SHP77 (cell line): ENCODE results near the gene XPR1.
A peak's percentile ranks its signal among the peaks of the same experiment; 100 is the strongest.
"Not testable (repeated sequence)": the region's sequence is repeated elsewhere in the genome, so short reads cannot be mapped to it uniquely, and the experiment has no call there.

Source experiments
- DNase-seq, 2 experiments: peaks; one replicate each; lab custom pipeline; 2025; lab: John Stamatoyannopoulos, UW

The XPR1 gene

DNA sequence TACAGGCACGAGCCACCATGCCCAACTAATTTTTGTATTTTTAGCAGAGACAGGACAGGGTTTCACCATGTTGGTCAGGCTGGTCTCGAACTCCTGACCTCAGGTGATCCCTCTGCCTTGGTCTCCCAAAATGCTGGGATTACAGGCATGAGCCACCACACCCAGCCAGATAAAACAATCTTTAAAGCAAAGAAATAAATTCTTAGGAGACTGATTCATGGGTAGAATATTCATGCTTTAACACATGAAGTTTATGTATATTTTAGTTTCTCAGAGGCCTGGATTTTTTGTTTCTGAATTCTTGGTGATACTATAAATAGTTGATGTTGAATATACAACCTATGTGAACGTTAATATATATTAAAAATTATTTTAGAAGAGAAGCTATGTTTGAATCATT is 153.5 kb downstream of the XPR1 start:
- DNase-seq, result no peak

DNA sequence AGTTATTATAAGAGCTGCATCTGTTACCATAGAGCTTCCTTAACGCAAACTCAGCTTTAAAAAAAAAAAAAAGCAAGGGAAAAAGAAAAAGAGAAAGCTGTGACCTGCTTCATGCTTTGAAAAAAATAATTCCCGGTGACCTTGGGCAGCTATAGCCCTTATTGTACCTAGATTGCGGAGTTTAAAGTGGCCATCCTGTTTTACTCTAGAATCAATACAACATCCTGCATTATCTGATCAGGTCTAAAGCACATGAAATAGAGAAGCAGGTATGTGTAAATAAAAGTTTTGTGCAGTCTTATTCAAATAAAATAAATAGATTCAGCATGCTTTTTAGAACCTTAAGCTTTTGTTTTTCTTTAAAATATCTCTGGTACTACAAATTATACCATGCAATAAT is 154.1 kb downstream of the XPR1 start:
- DNase-seq, result no peak

DNA sequence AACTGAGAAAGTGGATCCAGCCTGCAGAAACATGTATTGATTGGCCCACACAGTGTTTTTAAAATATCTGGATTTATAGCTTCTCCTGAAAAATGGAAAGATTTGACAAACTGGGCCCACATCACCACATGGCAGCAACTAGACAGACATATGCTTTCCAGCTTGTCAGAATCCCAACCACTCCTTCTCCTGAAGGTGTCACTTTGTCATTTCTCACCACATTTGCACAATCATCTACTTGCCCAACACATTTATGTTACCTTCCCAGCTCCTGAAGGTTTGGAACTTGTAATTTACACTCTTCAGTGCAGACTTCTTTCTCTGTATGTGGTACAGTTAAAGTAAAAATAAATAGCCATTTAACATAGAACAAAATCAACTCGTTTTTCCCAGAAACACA is 154.8 kb downstream of the XPR1 start:
- DNase-seq, result no peak

DNA sequence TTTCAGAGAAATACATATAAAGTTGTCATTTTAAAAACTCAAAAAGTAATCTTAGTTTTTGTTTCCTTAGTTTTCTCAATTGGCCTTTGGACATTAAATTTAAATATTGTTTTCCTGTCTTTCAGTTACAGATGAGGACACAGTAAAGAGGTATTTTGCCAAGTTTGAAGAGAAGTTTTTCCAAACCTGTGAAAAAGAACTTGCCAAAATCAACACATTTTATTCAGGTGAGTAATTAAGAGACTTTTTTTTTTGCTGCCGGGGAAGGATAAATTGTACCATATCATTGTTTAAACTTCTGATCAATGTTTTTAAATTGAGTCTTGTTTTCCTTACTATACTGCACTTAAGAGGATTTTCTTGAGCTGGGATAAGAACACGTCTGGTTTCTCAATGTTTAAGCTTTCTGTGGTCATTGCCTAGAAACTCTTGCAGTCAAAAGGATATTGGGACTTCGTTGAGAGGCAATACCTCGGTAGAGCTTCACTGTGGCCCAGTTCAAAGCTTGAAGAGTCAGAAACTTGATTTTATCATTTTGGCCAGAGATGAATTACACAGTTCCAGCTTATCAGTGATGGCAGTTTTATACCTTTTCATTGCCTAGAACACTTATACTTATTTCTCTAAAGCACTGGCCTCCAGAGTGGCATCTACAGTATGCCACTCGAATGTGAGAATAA is 155.9 kb downstream of the XPR1 start:
- DNase-seq, result no peak

DNA sequence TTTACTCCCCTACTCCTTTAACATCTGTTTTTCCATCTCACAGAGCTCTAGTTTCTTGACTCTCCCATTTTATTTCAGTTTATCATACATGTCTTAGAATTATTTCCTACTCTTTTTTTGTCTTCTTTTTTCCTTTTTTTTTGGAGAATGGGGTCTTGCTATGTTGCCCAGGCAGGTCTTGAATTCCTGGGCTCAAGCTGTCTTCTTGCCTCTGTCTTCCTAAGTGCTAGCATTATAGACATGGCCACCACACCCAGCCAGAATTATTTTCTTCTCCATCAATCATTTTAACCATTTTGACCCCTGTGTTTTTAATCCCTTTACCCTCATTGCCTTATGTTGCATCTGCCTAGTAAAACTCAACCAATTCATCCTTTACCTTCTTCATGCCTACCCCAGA is 157.6 kb downstream of the XPR1 start:
- DNase-seq, result no peak

DNA sequence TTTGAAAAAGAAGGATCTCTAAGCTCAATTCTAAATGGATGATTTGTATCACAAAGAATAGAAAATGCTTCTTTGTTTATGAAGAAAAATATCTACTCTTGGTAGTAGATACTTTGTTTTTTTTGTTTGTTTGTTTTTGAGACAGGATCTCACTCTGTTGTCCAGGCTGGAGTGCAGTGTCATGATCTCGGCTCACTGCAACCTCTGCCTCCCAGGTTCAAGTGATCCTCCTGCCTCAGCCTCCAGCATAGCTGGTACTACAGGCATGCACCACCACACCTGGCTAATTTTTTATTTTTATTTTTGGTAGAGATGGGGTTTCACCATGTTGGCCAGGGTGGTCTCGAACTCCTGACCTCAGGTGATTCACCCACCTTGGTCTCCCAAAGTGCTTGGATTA is 159.3 kb downstream of the XPR1 start:
- DNase-seq, result not testable (repeated sequence)

DNA sequence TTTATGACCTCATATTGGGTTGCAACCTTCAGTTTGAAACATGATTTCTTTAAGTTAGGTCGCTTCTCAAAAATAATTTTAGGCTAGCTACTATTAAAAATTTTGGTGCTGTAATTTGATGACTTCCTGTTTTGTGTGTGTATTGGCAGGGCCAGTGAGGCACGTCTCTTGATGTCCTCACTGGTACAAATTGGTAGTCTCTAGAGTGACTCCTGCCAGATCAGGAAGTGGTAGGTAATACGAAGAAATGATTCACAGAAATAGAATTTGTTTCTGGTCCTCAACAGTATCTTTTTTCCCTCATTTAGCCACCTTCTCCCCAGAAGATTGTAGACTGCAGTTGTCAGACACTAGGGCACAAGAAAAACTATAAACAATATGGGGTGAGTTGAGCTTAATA is 160.0 kb downstream of the XPR1 start:
- no peak for DNase-seq

DNA sequence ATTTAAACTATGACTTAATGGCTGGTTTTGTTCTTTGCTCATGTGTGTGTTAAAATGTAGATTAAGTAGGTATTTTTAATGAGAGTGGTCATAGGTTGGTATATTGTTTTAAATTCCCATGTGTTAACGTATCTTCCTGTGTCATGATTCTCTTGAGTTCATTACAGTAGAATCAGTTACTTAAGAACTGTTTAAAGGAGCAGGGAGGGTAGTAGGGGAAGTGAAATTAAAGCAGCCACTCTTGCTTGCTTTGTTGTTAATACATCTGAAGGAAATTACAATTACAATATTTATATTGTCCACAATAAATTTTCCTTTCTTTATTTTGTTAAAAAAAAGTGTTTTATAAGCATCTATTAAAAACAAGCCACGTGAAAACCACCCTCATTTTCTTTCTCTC is 161.6 kb downstream of the XPR1 start:
- no peak for DNase-seq

DNA sequence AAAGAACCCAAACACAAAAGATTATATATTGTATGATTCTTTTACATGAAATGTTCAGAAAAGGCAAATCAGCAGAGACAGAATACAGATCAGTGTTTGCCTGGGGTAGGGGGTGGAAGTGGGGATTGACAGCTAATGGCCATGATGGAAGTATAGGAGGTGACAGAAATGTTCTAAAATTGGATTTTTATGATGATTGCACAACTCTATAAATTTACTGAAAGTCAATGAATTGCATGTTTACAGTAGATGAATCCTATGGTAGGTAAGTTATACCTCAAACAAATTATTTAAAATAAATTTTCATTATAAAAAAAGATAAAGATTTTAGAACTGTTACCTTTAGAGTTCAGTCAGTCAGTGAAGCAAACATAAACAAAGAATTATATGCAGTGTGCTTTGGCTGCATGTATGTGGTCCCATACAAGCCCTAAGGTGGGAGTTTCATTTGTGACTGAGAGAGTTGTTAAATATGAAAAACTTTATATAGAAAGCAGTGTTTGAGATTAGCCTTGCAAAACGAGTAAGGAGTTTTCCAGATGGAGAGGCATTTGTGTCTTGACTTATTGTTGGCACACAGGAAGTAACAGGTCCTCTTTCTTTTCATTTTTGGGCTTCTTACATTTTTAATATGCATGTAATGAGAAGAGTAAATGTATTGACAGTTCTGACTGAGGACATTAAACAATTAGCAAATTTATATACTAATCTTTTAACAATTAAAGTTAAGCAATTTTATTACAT is 165.2 kb downstream of the XPR1 start:
- no peak for DNase-seq

DNA sequence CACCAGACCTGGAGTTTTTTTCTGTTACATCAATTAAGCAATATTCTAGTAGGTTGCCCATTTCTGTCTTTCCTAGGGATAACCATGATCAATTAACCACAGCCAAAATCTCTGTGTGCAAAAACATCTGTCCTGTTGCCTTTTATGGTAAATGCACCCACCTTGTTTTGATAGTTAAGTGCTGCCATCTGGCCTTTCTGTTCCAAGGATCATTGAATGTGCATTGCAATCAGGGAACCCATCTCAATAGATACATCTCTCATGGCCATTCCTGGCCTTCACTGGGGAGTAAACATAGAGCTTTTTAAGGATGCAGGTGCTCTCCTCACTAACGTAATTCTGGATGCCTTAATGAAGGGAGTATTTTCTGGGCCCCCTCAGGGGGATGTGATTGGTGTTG is 169.1 kb downstream of the XPR1 start:
- peak; percentile 7 to 13 for DNase-seq

DNA sequence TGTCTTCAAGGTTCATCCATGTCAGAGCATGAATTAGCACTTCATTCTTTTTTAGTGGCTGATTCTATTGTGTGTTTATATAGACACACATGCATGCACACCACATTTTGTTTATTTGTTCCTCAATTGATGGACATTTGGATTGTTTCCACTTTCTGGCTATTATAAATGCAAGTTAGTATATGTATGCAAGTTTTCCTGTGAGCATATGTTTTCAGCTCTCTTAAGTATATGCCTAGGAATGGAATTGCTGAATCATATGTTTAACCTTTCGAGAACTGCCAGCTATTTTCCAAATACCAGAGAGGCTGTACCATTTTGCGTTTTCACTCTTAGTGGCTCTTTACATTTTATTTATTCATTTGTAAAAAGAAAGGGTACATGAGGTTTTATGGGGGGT is 171.0 kb downstream of the XPR1 start:
- DNase-seq, result no peak

DNA sequence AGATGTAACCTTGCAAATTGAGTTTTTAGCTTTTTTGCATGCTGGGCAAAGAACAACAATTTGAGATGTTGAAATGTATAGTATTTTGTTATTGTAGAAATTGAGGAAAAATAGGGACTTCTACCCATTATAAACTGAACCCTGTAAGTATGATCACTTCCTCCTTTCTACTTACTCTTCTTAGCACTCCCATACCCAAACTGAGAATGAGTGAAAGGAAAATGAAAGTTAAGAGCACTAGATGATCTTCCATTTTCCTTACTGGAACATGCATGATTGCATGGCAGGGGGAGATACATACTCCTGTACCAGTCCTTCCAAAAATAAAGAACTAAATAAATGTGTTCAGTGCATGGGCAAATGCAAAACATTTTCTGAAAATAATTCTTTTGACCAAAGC is 173.5 kb downstream of the XPR1 start:
- DNase-seq, result no peak

DNA sequence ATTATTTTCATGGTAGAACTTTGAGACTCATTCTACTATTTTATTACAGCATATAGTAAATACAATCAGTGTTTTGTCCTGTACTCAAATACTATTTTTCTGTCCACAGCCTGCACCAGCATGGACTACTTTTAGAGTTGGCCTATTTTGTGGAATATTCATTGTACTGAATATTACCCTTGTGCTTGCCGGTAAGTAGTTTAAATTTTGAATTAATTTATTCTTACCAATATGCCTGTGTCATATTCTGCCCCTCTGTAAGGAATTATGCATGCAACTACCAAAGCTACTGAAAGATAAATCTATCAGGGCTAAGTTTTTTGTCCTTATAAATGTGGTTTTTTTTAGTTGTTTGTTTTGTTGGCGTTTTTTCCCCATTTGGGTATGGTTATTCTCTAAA is 179.5 kb downstream of the XPR1 start:
- no peak for DNase-seq

DNA sequence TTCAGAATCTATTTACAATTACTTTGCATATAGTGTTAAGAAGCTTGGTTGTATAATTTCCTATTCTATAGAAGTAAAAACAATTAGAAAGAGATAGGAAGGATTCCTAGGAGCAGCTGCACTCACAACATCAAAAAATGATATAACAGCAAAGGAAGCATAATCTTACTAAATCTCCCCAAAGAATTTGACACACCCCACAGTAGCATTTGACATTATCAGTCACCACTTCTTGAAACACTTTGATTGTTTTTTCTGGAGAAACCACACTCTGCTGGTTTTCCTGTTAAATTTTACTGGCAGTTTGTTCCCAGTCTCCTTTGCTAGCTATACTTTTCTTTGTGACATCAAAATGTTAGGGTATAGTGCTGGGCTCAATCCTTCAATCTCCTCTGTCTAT is 180.1 kb downstream of the XPR1 start:
- no peak for DNase-seq

DNA sequence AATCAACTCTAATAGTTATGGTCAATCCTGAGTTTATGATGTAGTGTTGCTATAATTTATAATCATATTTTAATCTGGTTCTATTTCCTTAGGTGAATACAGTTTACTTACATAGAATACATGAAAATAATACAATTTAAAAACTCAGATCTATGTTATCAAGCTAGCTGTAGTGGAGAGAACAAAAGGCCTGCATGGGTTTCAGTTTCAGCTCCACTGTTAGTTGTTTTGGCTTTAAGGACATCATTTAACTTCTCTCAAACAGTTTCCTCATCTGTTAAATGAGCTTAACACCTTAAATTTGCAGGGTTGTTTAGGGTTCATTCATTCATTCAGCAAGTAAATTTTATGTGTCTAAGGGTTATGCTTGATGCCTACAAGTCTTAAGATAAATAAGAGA is 182.4 kb downstream of the XPR1 start:
- no peak for DNase-seq

DNA sequence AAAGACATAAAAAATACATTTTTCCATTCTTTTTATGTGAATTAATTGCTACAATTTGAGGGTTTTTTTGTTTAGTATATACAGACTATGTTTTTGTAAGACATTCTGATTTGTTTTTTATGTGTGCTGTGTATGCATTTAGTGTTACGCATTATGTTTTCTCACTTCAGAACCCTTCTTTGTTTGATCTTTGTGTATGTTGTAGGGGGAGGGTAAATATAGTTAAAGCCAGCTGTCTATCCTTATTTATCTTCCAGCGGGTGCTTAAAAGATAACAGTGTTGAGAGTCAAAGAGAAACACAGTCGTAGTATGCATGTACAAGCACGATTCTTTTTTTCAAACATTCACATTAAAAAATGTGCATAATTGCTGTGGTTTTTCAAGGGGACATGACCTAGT is 183.4 kb downstream of the XPR1 start:
- DNase-seq, result peak; percentile 4 to 17

DNA sequence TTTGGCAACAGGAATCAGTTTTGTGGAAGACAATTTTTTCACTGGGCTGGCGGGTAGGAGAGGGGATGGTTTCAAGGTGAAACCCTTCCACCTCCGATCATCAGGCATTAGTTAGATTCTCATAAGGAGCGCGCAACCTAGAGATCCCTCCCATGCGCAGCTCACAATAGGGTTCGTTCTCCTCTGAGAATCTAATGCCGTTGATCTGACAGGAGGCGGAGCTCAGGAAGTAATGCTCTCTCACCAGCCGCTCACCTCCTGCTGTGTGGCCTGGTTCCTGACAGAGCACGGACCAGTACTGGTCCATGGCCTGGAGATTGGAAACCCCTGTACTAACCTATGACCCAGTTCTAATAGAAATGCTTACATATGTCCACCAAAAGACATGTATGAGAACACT is 184.3 kb downstream of the XPR1 start:
- no peak for DNase-seq

DNA sequence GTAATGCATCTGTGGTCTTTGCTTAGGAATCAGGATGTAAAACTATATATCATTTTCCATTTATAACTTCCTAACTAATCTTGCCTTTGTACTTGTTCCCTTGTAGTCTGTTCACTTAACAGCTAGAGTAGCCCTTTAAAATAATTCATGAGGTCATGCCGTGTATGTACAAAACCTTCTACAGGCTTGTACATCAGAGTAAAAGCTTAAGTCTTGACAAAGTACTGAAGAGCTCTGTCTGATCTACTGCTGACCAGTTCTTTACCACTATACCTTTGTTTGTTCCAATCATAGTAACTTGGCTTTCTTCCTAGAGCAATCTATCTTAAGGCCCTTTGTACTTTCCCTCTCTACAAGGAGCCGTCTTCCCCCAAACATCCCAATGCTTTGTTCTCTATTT is 190.1 kb downstream of the XPR1 start:
- no peak for DNase-seq

DNA sequence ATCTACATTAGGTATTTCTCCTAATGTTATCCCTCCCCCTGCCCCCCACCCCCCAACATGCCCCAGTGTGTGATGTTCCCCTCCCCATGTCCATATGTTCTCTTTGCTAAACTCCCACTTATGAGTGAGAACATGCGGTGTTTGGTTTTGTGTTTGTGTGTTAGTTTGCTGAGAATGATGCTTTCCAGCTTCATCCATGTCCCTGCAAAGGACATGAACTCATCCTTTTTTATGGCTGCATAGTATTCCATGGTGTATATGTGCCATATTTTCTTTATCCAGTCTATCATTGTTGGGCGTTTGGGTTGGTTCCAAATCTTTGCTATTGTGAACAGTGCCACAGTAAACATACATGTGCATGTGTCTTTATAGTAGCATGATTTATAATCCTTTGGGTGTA is 199.7 kb downstream of the XPR1 start:
- DNase-seq, result not testable (repeated sequence)

DNA sequence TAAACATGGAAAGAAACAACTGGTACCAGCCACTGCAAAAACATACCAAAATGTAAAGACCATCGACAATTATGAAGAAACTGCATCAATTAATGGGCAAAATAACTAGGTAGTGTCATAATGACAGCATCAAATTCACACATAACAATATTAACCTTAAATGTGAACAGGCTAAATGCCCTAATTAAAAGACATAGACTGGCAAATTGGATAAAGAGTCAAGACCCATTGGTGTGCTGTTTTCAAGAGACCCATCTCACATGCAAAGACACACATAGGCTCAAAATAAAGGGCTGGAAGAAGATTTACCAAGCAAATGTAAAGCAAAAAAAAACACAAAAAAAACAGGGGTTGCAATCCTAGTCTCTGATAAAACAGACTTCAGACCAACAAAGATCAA is 201.4 kb downstream of the XPR1 start:
- DNase-seq, result not testable (repeated sequence)

DNA sequence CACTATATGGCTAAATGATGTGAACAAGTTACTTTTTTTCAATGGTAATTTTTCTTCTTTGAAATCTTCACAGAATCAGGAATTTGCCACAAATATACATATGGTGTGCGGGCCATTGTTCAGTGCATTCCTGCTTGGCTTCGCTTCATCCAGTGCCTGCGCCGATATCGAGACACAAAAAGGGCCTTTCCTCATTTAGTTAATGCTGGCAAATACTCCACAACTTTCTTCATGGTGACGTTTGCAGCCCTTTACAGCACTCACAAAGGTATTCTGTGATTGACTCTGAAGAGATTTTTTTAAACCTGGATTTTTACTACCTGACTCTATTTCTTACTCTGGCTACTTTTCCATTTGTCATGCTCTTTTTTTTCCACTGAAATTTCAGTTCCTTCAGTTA is 204.6 kb downstream of the XPR1 start:
- no peak for DNase-seq

DNA sequence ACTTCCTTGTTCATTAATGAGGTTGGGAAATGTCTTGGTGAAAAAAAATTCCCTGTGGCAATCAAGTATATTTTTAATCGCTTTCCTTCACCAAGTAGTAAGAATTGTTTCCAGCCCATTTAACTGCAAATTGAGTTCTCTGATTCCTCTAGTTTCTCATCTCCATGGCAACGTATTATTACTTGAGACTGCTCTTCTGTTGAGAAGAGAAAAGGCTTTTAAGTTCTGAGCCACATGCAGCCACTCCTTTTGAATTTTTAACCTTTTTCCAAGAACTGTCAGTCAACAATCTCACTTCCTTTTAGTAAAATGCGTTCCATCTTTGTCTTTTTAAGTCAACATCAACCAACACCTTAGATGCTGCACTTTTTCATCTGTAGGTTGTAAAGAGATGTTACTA is 205.2 kb downstream of the XPR1 start:
- no peak for DNase-seq

DNA sequence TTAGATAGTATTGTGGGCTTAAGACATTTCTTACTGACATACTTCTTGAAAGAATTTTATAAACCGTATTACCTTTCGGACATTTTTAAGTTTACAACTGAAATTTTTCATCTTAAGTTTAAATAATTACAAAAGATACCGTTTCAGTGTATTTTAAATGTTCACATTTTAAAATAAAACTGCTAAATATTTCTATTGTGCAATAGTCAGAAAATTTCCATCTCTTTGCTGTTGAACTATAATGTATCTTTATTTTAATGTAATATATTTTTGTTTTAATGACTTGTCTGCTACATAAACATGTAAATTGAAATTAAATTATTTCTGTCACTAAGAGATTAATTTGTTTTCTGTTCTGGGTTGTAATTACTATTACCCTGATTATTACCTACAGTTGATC is 206.7 kb downstream of the XPR1 start:
- no peak for DNase-seq

DNA sequence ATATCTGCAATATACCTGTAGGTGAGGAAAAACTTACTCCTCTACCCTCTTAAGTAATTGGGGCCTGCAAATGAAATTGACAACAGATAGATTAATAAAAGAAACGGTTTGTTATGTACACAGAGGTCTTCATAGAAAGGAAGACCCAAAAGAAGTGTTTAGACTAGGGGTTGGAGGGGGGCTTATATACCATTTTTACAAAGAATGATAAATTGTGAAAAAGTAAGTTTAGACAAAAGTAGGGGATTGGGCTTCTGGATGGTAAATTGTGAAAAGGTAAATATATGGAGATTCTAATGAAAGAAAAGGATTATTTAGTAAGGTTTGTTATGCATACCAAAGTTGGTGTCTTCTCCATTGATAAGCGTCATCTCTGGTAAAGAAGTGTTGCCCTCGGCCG is 207.7 kb downstream of the XPR1 start:
- no peak for DNase-seq
